ENCODE measurements around the gene TMEM217.

TMEM217 gene

DNA sequence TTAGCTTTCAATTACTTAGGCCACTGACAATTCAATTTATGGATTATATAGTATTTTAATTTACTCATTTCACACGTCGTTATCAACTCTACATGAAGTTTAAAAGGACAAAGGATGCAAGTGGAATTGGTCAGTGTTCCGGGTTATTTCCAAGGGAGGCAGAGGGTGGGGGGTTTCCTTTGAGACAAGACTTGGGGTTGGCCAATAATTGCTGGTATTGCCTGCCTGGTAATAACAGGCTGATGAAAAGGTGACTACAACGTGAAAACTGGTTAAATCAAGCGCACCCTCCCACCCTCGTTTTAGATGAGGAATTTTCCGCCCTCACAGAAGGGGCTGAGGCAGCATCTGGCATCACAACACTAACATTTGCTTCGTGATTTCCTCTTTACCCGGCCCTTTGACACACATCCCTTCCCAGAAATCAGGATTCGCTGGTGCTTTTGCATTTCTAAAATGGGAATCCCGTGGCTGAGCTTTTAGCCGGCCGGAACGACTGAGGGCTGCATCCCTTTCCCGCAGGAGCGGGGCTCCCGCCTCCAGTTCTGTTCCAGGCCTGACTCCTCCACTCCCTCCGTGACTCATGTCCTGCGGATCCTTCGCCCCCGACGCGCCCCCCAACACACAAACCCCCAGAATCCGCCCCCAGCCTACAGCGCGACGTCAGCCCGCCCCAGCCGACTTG lies 89.0 kb downstream of the TMEM217 start:
- no peak for DNase-seq (ENCODE audit: low read depth)

DNA sequence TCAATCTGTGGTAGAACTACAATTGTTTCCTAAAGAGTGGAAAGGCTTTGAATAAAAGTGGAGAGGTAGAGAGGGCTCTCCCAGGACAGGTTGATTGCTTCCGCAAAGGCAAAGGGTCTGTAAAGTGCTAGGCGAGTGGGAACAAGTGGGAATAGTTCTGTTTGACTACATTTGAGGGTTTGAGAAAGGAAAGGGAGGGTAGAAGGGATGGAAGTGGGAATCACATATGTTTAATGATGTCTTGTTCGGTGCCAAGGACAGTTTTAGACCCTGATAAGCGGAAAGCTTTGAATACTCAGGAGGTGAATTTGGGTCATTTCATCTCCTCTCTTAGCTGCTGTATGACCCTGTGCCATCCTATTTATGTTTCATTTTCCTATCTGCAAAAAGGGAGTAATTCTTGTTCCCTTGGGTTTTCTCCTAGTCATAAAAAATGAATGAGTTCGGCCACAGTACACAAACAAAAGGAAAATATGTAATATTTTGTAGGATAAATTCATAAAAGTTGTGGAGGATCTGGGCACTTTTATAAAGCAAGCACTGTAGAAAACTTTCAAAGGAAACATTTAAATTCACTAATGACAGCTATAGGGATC lies 89.7 kb downstream of the TMEM217 start:
- DNase-seq (ENCODE audit: low read depth), result no peak

DNA sequence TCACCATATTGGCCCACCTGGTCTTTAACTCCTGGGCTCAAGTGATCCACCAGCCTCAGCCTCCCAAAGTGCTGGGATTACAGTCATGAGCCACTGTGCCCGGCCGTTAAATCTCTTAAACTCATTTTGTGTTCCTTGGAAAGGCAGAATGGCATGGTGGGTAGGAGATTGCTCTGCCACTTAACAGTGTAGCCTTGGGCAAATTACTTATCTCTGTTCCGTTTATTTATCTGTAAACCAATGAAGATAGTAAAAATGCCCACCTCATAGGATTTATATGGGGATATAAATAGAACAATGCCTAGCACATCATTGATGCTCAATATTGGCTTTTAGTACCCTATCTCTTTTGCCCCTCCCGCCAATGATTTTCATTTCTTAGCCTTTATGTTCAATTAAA lies 95.2 kb downstream of the TMEM217 start:
- DNase-seq (ENCODE audit: low read depth), result no peak
